GM20431 (cell line): ENCODE results near the gene VPS13C.

Experiments
- in situ Hi-C: fragments of 300-500 bp; cut with MseI, MboI; formaldehyde crosslinking; loops from one replicate; pipeline ENCODE4 v1.15.0; 2020; ENCODE audit warnings: low sequenced_read_pairs; ENCODE audit not compliant: unreplicated experiment

Gene VPS13C, protein sequence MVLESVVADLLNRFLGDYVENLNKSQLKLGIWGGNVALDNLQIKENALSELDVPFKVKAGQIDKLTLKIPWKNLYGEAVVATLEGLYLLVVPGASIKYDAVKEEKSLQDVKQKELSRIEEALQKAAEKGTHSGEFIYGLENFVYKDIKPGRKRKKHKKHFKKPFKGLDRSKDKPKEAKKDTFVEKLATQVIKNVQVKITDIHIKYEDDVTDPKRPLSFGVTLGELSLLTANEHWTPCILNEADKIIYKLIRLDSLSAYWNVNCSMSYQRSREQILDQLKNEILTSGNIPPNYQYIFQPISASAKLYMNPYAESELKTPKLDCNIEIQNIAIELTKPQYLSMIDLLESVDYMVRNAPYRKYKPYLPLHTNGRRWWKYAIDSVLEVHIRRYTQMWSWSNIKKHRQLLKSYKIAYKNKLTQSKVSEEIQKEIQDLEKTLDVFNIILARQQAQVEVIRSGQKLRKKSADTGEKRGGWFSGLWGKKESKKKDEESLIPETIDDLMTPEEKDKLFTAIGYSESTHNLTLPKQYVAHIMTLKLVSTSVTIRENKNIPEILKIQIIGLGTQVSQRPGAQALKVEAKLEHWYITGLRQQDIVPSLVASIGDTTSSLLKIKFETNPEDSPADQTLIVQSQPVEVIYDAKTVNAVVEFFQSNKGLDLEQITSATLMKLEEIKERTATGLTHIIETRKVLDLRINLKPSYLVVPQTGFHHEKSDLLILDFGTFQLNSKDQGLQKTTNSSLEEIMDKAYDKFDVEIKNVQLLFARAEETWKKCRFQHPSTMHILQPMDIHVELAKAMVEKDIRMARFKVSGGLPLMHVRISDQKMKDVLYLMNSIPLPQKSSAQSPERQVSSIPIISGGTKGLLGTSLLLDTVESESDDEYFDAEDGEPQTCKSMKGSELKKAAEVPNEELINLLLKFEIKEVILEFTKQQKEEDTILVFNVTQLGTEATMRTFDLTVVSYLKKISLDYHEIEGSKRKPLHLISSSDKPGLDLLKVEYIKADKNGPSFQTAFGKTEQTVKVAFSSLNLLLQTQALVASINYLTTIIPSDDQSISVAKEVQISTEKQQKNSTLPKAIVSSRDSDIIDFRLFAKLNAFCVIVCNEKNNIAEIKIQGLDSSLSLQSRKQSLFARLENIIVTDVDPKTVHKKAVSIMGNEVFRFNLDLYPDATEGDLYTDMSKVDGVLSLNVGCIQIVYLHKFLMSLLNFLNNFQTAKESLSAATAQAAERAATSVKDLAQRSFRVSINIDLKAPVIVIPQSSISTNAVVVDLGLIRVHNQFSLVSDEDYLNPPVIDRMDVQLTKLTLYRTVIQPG (N-terminal part only)

DNA sequence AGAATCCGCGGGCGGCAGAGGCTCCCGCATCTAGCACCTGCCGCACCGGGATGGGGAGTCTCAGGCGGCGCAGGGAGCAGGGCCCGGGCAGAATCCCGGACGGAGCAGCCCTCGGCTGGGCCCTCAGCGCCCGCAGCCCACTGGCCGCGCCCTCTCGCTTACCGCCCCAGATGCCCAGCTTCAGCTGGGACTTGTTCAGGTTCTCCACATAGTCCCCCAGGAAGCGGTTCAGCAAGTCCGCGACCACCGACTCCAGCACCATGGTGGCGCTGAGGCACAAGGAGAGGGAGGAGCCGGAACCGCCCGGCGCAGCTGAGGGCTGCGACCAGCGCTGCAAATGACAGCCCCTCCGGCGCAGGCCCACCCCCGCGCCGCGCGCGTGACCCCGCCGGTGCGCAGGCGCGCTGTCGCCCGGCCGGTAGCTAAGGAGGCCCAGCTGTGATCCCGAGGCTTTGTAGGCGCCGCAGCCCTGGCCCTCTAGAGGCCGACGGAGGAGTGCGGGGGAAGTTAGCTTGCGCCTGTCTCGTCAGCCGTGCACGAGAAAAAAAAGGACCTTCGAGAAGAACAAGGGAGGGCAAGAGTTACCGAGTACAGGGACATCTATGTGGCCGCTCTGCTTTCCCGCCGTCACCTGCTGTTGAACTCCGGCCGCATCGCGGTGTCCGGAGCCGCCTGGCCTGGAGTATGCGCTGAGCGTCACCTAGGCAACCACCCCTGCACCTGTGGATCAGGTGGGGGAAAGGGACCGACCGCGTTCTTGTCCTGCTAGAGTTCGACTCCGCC lies at the start of gene VPS13C:
Gene VPS13C (minus strand): TSS at position 335 of the 783 bp plus-strand sequence. CDS start 73 bp downstream, at position 262.
- in situ Hi-C loops = no loop called here

DNA sequence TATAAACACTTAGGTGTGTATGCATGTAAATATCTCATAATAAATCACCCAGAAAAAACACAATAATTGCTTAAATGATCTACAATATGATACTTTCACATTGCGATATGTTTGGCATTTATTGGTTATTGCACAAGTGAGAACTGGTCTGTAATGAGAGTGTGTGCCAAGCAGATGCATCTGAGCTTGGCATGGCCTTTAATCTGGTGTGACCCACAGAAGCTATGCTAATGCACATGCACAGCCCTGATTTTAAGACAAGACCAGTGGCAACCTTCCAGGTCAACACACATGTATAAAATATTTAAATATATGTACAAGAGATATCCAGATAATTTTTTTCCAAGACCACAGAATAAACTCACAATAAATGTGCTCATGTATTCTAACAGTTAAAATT lies 49.2 kb upstream of the VPS13C start:
- in situ Hi-C loops = no loop called here

DNA sequence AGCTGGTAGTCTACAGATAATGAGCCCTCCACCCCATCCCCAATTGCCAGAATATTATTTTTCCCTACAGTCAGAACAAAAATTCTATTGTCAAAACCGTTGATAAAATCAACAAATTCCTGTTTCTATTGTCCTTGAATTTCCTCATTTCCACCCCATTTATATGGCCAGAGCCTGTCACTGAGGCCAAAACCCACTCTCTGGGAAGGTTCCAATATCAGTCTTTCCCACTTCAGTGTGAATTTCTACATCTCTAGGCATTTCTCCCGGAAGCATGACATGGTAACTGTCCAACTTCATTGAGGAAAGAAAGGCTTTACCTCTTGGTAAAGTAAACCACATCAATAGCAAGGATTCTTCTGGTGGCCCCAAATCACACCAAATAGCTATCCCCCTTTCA lies 48.2 kb upstream of the VPS13C start:
- in situ Hi-C loops = no loop called here

DNA sequence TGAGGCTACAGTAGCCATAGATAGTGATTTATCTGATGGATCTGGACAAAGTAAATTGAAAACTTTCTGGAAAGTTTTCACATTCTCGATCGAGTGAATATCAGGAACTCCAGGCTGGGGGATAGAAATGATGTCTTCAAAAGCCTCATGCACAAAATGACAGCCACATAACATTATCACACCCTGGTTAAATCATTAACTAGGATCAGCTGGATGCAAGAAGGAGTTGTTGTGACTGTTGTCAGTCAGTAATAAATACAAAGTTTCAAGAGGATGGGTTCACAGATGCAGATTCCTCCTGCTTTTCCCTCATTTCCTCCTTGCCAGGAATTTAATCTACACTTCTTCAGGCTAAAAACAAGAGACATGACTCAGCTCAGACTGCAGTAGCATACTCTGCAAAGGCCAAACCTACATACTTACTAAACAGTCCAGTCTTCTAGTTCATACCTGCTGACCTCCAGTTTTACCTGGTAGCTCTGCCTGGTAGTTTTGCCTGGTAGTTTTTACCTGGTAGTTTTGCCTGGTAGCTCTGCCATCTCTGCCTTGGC lies 47.4 kb upstream of the VPS13C start:
- in situ Hi-C loops = no loop called here

DNA sequence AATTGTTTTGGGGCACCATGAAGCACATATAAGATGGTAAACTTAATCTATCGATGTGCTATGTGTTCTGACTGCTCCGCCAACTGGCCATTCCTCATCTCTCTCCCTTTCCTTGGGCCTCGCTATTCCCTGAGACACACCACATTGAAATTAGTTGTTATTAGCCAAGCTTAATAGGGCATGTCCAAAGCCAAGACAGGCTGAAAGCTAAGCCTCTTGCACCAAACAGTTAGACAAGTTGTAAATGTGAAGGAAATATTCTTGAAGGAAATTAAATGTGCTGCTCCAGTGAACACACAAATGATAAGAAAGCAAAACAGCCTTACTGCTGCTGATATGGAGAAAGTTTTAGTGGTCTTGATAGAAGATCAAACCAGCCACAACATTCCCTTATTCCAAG lies 45.8 kb upstream of the VPS13C start:
- in situ Hi-C loops = no loop called here

DNA sequence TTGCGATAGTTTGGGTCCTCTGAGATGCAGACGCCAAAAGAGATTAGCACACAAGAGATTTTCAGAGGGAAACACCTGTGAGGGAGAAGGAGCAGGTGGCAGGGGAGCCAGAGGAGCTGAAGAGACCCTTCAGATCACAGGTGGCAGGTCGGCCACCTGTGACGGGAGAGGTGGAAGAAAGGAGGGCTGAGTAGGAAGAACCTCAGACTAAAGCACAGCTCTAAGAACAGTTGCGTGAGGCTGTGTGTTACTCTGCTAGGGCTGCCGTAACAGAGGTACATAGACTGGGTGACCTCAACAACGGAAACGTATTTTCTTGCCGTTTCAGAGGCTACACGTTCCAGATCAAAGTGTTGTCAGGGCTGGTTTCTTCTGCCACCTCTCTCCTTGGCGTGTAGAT lies 45.0 kb upstream of the VPS13C start:
- in situ Hi-C loops = no loop called here

DNA sequence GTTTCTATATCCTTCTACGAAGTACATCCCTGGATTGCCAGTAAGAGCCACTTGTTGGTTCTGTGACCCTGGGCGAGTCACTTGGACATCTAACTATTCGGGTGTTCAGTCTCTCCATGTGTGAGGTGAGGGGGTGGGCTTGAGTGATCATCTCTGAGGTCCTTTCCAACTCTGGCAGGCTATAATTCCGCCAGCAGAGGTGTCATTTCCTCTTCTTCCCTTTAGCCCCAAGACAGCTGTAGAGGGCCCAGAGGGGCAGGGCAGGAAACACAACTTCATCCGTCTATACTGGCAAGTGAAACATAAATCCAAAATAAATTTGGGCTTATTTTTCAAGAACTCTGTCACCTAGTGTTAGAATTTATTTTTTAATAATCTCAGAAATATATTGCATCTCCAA lies 44.6 kb upstream of the VPS13C start:
- in situ Hi-C loops = no loop called here

DNA sequence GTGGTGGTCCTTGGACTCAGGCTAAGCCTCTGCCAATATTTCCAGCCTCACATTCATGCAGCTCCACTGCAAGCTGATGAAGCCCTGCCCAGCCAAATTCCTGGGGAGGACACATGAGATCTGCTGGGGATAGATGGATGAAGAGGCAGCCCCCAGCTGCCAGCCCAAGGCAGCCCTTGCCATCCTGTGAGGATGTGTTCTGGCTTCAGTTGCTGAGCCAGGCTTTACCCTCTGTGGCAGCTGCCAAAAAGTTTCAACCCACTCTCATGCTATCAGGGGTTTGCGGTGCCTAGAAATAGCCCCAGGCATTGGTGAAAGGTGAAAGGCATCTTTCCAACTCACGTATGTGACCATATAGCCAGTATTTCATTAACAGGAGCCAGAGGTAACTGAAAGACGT lies 44.2 kb upstream of the VPS13C start:
- in situ Hi-C loops = no loop called here

DNA sequence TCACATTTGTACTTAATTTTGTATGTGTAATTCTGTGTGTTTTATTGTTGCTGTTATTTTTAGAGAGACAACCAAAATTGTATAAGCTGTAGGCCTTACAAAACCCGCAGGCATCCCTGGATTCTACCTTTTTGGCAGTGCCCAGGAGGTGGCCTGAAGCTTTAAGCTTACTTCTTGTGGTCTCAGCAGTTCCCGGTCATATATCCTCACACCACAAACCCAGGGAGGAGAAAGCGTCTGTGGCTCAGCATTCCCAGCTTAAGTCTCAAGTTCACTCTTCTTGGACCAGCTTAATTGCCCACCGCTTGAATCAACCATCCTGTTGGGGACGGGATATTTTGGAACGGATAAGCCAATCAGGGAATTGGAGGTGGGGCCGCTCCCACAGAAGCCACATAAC lies 43.2 kb upstream of the VPS13C start:
- in situ Hi-C loops = no loop called here

DNA sequence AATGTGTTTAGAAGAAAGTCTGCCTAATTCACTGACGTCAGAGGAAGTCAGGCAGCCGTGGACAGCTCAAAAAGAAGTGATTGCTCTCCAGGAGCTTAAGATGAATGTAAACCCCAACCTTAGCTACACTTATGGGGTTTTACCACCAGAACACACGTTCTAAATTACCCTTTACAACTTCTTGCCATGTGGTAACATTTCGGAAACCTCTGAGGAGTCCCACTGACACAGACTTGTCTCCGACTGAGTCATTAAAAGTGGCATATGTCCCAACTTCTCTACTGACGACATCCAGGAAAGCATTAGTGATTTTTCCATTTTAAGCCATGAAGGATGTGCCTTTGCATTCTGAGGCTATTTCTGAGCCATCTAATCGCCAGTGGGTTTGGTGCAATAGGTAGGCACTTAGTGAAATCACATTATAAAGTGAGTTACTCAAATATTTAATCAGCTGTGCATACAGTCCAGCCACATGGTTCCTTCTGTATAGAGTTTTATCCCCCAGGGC lies 38.9 kb upstream of the VPS13C start:
- in situ Hi-C loops = no loop called here

DNA sequence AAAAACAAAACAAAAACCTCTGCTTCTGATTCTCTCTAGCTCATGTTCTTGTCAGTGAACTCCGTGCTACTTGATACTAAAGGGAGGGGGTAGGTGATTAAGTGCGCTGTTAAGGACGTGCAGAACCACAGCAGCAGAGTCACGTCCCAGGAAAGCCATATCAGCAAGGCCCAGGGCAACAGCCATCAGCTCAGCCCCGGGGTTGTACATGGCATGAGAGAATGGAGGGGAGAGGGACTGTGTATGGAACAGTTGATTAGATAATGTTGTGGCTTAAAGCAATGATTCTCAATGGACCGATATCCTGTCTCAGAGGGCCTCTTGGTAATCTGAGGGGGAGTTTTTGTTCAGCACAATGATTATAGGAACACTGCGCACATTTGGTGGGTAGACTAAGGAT lies 34.1 kb upstream of the VPS13C start:
- in situ Hi-C loops = no loop called here

DNA sequence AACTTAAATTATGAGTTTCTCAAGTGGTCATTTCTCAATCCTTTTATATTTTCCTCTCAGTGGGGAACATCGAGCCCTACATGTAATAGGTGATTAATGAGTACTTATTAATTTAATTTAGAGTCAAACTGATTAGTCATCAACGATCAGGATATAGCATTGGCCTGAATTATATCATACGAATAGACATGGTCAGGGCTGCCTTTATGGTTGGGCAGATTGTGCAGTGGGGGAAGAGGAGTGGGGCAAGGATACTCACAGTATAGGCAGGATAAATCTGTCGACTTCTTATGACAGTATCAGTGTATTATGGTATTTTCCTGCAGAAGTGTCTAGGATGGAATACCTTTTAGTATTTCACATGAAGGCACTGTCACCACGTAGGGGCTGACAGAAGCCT lies 33.6 kb upstream of the VPS13C start:
- in situ Hi-C loops = no loop called here

DNA sequence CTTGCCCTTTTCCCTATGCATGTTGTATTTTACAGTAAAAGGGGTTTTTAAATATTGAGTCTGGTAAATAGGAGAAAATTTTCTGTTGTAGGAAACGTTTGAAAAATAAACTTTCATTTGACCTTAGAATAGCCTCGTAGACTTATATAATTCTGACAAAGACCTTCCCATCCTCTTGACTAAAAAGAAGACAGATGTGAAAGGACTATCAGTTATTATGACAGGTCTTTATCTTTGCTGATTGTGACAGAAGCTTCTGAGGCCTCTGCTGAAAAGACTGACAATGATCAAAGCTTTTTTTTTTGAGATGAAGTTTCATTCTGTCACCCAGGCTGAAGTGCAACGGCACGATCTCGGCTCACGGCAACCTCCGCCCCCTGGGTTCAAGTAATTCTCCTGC lies 30.7 kb upstream of the VPS13C start:
- in situ Hi-C loops = no loop called here

DNA sequence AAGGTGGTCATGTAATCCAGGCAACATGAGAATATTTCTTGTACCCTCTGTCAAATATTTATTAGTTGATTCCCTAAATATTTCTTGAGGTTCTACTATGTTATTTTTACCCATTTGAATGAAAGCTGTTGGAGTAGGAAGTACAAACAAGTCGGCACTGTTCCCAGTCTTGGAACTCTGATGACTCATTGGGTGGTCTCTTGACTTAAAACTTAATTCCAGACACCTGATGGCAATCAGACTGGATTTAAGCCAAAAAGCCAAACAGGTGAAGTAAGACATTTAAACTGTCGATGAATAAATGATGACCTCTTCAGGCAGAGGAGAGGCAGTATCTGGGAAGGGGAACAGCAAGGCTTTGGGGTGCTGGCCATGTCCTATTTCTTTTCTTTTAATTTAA lies 29.4 kb upstream of the VPS13C start:
- in situ Hi-C loops = no loop called here

DNA sequence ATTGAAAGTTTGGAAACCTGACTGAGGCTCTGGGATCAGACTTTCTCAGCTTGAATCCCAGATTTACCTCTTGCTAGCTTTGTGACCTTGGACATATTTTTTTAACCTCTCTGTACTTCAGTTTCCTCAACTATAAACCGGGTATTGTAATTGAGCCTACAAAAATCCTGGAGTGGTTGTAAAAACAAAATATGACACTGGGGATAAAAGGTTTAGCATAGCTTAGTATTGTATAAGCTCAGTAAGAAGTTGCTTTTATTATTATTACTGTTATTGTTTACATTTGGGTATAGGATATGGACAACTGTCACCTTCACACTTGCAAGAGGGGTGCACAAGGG lies 28.1 kb upstream of the VPS13C start:
- in situ Hi-C loops = no loop called here

DNA sequence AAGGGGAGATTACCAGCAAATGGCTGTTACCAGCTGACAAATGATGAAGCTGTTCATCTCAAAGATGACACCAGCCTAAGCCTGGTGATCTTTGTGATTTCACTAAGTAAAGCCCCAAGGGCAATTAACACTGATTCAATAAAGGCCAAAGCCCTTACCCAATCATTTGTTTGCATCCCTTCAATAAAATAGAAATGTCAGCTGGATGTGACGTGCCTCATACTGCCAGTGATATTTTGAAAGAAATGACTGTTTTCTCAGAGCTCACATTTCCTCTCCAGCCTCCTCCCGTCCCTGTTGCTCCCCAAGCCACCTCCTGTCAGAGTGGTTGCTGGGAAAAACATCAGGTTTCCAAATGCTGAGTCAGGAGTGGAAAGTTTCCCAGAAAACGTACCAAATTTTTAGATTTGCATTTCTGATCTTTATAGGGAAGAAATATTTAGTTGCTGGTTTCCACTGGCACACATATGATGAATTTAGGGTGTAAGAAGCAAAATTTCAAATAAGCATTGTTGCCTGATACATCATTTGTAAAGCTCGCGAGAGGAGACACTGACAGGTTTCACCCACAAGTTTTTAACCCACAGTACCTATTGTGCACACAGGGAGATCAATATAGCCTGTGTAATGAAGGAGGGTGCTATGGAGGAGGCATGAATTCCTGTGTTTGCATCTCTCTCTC lies 27.6 kb upstream of the VPS13C start:
- in situ Hi-C loops = no loop called here

DNA sequence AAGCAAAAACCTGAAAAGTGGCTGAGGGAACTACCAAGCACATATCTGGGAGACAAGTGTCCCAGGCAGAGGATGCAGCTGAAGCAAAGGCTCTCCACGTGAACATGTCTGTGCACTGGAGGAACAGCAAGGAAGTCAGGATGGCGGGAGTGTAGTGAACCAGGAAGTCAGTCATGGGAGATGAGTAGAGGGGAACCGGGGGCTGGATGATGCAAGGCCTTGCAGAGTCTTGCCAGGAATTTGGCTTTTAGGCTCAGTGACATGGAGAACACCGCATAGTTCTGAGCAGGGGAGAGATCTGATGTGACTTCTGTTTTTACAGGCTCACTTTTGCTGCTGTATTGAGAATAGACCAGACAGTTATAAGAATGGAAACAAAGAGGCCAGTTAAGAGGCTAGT lies 25.5 kb upstream of the VPS13C start:
- in situ Hi-C loops = no loop called here

DNA sequence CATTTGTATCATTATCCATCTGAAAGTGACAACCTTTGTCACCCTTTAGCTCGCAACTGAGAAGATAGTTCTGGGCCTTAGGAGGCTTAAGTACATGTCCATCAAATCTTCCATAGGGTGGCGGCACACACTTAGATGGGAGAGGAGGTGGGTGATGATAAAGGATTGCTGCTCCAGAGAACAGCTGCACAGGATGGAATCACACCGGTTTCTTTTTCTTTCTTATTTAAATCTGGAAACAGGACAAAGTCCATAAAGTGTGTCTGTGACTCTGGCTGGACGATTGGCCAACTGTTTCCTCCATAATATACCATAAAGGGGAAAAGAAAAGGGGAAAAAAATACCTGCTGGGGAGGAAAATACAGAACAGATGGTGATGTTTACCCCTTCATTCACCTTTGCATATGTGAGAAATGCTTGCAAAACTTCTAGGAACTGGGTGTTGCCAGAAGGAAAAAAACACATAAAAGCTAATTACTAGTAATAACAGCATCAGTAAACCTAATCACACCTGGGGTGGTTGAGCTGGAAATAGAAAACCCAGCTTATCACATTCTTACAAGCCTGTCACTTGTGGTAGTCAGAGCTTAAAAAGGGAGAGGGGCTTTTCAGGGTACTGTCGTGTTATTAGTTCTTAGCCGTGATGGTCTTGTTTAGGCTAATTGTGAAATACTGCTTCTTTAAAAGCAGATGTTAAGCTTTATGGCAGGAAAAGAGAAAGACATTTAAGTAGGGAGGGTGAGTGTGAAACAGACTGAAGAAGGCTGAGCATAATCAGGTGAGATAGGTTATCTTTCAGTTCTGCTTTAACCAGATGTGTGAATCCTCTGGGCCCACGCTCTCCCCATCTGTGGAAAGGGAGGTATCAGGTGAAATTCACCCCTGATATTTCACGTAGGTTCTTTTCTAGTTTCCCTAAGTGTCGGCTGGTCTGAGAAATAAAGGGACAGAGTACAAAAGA lies 23.2 kb upstream of the VPS13C start:
- in situ Hi-C loops = no loop called here
